Naive thymus-derived CD8-positive, alpha-beta T cell (primary cell): ENCODE results near the gene POLR3H. TPM values are rescaled to one million over a fixed set of nuclear protein-coding genes. Genes with fewer than 3 reads are reported as not detected.
"Not testable (repeated sequence)": the region's sequence is repeated elsewhere in the genome, so short reads cannot be mapped to it uniquely, and the experiment has no call there.

ENCODE experiments used
- ATAC-seq, 2 donors: fragments of 150-1000 bp; cut with Tn5 transposase in 1 of 2; sonication (Bioruptor Pico), chemical (Tn5 transposase) in 1 of 2; 1 replicate in 1 of 2; 2 replicates in 1 of 2; pipeline ENCODE4 v1.10.0; 2021; ENCODE audit warnings: mild to moderate bottlenecking in 2 of 2, moderate library complexity in 2 of 2
- POLR2A ChIA-PET: fragments of 350-600 bp; sonication (Branson Sonifier 250); formaldehyde crosslinking; loops from one replicate; lab custom pipeline; 2021; ENCODE audit warnings: antibody characterized with exemption; lab: Charles Lee
- DNase-seq, 10 donors: peaks; one replicate each; pipeline versions ENCODE4 v3.0.0 to v3.0.0-alpha.2; 2020 to 2022
- H3K27ac Mint-ChIP-seq, 10 donors: one replicate each; pipeline ENCODE4 v1.8.0; 2020 to 2022; ENCODE audit warnings: mild to moderate bottlenecking in 10 of 10, mixed read lengths in 10 of 10, moderate library complexity in 4 of 10, inconsistent platforms in 1 of 10
- H3K27me3 Mint-ChIP-seq, 5 donors: one replicate each; pipeline ENCODE4 v1.8.0; 2021 to 2022; ENCODE audit warnings: mixed read lengths in 5 of 5
- H3K36me3 Mint-ChIP-seq, 3 donors: one replicate each; pipeline ENCODE4 v1.8.0; 2020 to 2022; ENCODE audit warnings: mixed read lengths in 3 of 3, mild to moderate bottlenecking in 2 of 3, inconsistent platforms in 1 of 3
- H3K4me1 Mint-ChIP-seq, 4 donors: one replicate each; pipeline ENCODE4 v1.8.0; 2021 to 2022; ENCODE audit warnings: mixed read lengths in 4 of 4
- H3K4me3 Mint-ChIP-seq, 10 donors: one replicate each; pipeline ENCODE4 v1.8.0; 2020 to 2022; ENCODE audit warnings: mild to moderate bottlenecking in 10 of 10, mixed read lengths in 10 of 10, moderate library complexity in 6 of 10, inconsistent platforms in 1 of 10
- H3K9me3 Mint-ChIP-seq, 9 donors: one replicate each; pipeline ENCODE4 v1.8.0; 2020 to 2022; ENCODE audit warnings: mixed read lengths in 9 of 9, mild to moderate bottlenecking in 3 of 9, inconsistent platforms in 1 of 9, moderate library complexity in 1 of 9
- polyA plus RNA-seq, 3 donors: library from polyadenylated mRNA; unstranded; fragments of 300-500 nt; fragmentation: Illumina TruSeq; gene quantifications; one replicate each; pipeline ENCODE4 v1.2.3, GENCODE V29; 2021
- total RNA-seq, 8 experiments: library from RNA in 2 of 8; stranded (reverse) in 2 of 8; gene quantifications; one replicate each; pipeline ENCODE4 v1.2.3 and lab custom pipeline; 2021 to 2026

Gene POLR3H
- total and polyA plus RNA-seq, 5 experiments from 2014 or later, result 24.7 to 54.6 (median 30.9) TPM

DNA sequence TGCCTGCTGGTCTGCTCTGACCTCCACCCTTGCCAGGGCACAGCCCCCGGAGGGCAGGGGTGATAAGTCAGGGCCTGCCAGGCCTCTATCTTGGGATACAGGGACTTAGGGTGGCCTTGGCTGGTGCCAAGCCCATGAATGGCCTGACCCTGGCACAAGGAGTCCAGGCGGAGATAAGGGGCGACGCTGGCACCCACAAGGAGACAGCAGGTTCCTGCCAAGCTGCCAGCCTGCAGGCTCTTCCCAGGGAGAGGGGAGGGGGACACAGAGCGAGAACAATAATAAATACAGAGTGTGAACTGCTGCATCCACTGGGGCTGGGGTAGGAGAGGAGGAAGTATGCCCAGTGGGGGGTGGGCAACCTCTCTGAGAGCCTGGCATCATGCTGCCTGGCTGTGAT lies 17.5 kb upstream of the POLR3H start:
- Mint-ChIP-seq H3K9me3 (no peaks in the 10 kb centered on the region), H3K4me1 (peaks cover 0 to 3% (median 1%) of the 10 kb centered on the region in 4 donors), H3K27me3 (peaks cover 8 to 29% (median 14%) of the 10 kb centered on the region in 5 donors), H3K36me3 (no peaks in the 10 kb centered on the region), H3K4me3 (no peak overlapping the region), H3K27ac (no peak overlapping the region)
- DNase-seq, result no peak
- POLR2A ChIA-PET, result interaction anchor here (0.6 kb wide), 1 partner anchor 390 kb away, joined by 4 read pairs; no protein-coding TSS in a partner anchor
- ATAC-seq, result no peak

DNA sequence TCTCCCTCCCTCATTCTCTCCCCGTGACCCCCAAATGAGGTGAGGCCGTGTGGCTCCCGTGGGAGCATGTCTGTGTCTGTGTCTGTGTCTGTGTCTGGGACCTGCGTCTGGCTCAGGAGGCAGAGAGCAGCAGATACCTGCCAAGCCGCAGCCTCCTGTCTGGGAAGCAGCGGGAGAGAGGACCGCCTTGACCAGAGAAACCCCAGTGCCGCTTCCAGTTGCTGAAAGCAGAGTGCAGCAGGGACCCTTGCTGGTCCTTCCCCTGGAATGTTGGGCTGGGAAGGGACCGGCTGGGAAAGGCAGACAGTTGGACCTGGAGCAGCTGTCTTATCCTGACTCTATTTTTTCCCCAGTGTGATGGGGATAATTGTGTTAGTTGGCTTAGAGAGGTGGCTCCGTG lies 17.1 kb upstream of the POLR3H start:
- no peaks in the 10 kb centered on the region for H3K9me3 Mint-ChIP-seq
- H3K36me3 Mint-ChIP-seq, result no peaks in the 10 kb centered on the region
- peaks cover 9 to 32% (median 17%) of the 10 kb centered on the region in 5 donors for H3K27me3 Mint-ChIP-seq
- POLR2A ChIA-PET, result no interaction called here
- no peak for DNase-seq
- H3K4me3 Mint-ChIP-seq, result no peak overlapping the region
- H3K4me1 Mint-ChIP-seq, result peaks cover 0 to 3% (median 2%) of the 10 kb centered on the region in 4 donors
- ATAC-seq, result no peak
- H3K27ac Mint-ChIP-seq, result no peak overlapping the region

DNA sequence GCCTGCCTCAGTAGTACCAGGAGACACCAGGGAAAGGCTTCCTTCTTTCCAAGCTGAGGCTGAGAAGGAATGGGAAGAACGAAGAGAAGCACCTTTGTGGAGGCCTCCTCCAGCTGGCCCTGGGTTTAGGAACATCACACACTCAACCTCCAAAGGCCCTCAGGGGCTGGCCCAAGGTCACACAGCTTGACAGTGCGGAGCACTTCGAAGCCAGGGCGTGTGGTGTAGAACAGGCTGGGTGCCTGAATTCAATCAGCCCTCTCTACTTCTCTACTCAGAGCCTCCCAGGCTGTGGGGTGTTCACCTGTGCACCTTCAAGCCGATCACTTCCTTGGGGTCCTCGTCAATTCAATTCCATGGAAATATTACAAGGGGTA lies 15.8 kb upstream of the POLR3H start:
- DNase-seq, result no peak
- Mint-ChIP-seq H3K27ac (no peak overlapping the region), H3K27me3 (peaks cover 11 to 34% (median 19%) of the 10 kb centered on the region in 5 donors), H3K4me3 (no peak overlapping the region), H3K4me1 (peaks cover 0 to 3% (median 2%) of the 10 kb centered on the region in 4 donors), H3K9me3 (no peaks in the 10 kb centered on the region), H3K36me3 (no peaks in the 10 kb centered on the region)
- ATAC-seq, result no peak
- POLR2A ChIA-PET, result no interaction called here

DNA sequence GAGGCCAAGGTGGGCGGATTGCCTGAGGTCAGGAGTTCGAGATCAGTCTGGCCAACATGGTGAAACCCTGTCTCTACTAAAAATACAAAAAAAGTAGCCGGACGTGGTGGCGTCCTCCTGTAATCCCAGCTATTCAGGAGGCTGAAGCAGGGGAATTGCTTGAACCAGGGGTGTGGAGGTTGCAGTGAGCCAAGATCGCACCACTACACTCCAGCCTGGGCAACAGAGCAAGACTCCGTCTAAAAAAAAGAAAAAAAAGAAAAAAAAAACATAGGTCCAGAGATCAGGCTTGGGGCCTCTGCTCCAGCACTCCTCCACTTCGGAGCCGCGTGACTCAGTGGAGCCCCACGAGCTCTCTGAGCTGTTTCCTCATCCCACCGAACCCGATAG lies 14.0 kb upstream of the POLR3H start:
- ATAC-seq, H3K4me1 Mint-ChIP-seq, H3K4me3 Mint-ChIP-seq, H3K36me3 Mint-ChIP-seq, H3K9me3 Mint-ChIP-seq, DNase-seq: not testable (repeated sequence)
- POLR2A ChIA-PET, result interaction anchor here (0.6 kb wide), 1 partner anchor 83 kb away, joined by 3 read pairs; no protein-coding TSS in a partner anchor
- Mint-ChIP-seq H3K27me3 (peaks cover 11 to 34% (median 19%) of the 10 kb centered on the region in 5 donors), H3K27ac (peak overlapping the region in 1 of 10 donors; percentile 43)

DNA sequence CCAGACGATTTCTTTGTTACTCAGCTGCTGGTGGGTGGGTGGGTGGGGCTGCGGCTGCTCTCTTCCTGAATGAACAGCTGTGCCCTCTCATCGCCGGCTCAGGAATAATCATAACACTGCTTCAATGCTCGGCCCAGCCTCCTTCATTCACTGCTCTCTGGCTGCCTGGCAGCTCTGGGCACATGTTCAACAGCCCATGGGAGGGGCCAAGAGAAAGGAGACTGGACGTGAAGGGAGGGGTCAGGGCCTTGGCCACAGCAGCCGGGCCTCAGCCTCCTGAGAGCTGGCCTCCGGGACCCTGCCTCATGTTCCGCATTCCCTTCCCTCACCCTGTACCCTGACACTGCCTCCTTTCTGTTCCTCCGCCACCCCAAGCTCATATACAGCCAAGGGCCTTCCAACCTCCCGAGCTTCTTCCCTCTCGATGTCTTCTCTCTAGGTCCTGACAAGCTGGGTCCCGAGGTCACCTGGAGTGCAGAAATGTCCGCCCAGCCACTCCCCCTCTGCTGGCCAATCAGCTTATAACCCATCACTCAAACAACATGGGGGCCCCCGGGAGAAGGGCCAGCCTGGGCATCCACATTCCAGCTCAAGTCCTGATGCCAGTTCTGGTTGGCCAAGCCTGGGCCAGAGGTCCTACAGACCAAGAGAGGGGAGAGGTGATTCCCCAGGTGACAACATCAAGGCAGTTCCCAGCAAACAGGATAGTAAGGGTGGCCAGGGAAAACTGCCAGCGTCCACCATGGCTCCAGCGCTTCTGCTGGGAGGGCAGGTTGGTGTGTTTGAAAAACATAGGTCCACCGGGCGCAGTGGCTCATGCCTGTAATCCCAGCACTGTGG lies 13.4 kb upstream of the POLR3H start:
- Mint-ChIP-seq H3K9me3 (no peaks in the 10 kb centered on the region), H3K27ac (peak overlapping the region in 1 of 10 donors; percentile 20), H3K27me3 (peaks cover 11 to 34% (median 16%) of the 10 kb centered on the region in 5 donors), H3K36me3 (no peaks in the 10 kb centered on the region), H3K4me1 (peaks cover 0 to 3% (median 2%) of the 10 kb centered on the region in 4 donors), H3K4me3 (no peak overlapping the region)
- no peak for ATAC-seq
- DNase-seq, result no peak
- POLR2A ChIA-PET, result interaction anchor here (0.6 kb wide), 1 partner anchor 82 kb away, joined by 3 read pairs; no protein-coding TSS in a partner anchor

DNA sequence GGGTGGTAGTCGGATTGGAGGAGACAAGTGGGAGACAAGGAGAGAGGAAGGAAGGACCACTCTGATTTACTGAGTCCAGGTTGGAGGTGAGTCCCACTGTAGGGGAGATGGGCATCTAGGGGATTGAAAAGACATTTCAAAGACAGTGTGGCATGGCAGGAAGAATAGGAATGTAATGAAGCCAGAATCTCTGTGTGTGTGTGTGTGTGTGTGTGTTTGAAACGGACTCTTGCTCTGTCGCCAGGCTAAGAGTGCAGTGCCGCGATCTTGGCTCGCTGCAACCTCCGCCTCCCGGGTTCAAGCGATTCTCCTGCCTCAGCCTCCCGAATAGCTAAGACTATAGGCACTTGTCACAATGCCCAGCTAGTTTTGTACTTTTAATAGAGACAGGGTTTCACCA lies 12.3 kb upstream of the POLR3H start:
- peak overlapping the region in 4 of 10 donors; percentile 11 to 68 (median 35) for H3K27ac Mint-ChIP-seq
- peaks cover 0 to 3% (median 2%) of the 10 kb centered on the region in 4 donors for H3K4me1 Mint-ChIP-seq
- H3K4me3 Mint-ChIP-seq, result peak overlapping the region in 1 of 10 donors; percentile 13
- POLR2A ChIA-PET, result no interaction called here
- H3K27me3 Mint-ChIP-seq, result peaks cover 11 to 34% (median 19%) of the 10 kb centered on the region in 5 donors
- no peak for ATAC-seq
- H3K36me3 Mint-ChIP-seq, result no peaks in the 10 kb centered on the region
- H3K9me3 Mint-ChIP-seq, result no peaks in the 10 kb centered on the region
- DNase-seq, result no peak

DNA sequence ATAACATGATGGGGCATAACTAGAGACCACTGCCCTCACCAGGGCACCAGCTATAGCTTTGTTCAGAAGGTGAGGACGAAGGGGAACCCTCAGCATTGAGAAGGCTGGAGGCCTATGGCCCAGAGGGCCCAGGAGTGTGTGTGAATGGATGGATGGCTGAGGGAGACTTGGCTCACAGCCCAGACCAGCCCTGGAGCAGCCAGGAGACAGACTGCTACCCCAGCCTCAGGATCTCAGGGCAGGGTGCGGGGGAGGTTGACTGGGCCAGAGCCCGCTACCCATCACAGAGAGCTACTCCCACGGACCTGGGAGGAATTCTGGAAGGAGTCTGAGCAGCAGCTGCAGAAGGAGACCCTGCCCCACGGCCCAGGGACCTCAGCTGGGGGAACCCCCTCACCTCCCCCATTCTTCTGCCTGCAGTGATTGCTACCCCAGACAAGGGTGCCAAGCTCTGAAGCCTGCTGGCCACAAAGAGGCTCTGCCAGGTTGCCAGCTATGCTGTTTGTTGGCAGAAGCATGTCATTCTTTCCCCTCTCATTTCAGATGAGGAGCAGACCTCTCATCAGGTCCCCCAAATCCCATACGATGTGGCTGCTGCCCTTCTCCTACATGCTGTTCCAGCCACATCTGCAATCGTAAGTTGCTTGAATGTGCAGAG lies 11.2 kb upstream of the POLR3H start:
- H3K27ac Mint-ChIP-seq, result no peak overlapping the region
- POLR2A ChIA-PET, result no interaction called here
- no peak overlapping the region for H3K4me3 Mint-ChIP-seq
- H3K27me3 Mint-ChIP-seq, result peaks cover 7 to 24% (median 14%) of the 10 kb centered on the region in 5 donors
- no peak for ATAC-seq
- no peak for DNase-seq
- H3K9me3 Mint-ChIP-seq, result no peaks in the 10 kb centered on the region
- no peaks in the 10 kb centered on the region for H3K36me3 Mint-ChIP-seq
- H3K4me1 Mint-ChIP-seq, result peaks cover 0 to 3% (median 2%) of the 10 kb centered on the region in 4 donors

DNA sequence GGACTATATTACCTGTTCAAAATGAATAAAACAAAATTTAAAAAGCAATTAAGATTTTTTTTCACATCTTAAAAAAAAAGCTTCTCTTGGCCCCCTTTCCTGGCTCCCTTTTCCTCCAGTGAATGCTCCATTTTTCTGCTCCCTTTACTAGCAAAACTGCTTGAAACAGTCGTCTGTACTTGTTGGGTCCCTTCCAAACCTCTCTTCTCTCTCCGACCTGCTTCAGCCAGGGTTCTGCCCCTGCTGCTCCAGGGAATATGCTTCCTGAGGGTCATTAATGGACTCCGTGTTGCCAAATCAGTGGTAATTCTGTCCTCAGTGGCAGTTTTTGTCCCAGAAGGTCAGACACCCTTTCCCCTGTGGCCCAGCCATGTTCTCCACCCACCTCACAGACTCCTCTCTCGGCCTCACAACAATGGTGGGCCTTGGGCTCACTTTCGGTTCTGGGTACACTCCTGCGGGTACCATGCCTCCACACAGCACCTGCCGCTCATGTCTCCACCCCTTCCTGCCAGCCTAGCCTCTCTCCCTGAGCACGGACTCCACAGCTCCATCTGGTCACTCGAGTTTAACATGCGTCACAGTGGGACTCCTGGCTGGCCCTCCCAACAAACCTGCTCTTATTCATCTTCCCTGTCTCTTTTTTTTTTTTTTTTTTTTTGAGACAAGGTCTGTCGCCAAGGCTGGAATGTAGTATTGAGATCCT lies 7.8 kb upstream of the POLR3H start:
- H3K36me3 Mint-ChIP-seq, result no peaks in the 10 kb centered on the region
- no peaks in the 10 kb centered on the region for H3K9me3 Mint-ChIP-seq
- H3K27ac Mint-ChIP-seq, result peak overlapping the region in 1 of 10 donors; percentile 21
- H3K4me3 Mint-ChIP-seq, result peak overlapping the region in 1 of 10 donors; percentile 12
- DNase-seq (no peak), ATAC-seq (no peak)
- H3K27me3 Mint-ChIP-seq, result peaks cover 0 to 10% (median 3%) of the 10 kb centered on the region in 5 donors
- POLR2A ChIA-PET, result interaction anchor here (0.6 kb wide), 1 partner anchor 114 kb away, joined by 4 read pairs; no protein-coding TSS in a partner anchor
- peaks cover 0 to 3% (median 2%) of the 10 kb centered on the region in 4 donors for H3K4me1 Mint-ChIP-seq

DNA sequence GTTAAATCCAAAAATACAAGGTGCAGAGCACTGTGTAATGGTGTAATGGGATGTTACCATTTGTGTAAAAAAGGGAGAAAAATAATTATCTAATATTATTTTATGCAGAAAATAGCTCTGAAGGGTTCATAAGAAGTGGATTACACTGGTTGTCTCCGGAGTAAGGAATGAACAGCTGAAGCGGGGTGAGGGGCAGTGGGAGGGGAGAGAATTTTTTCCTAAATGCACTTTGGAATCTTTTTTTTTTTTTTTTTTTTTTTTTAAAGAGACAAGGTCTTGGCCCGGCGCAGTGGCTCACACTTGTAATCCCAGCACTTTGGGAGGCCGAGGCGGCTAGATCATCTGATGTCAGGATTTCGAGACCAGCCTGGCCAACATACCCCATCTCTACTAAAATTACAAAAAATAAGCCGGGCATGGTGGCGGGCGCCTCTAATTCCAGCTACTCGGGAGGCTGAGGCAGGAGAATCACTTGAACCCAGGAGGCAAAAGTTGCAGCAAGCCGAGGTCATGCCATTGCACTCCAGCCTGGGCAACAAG lies 6.8 kb upstream of the POLR3H start:
- DNase-seq (no peak), ATAC-seq (no peak)
- Mint-ChIP-seq H3K9me3 (no peaks in the 10 kb centered on the region), H3K27me3 (peaks cover 0 to 2% (median 0%) of the 10 kb centered on the region in 5 donors), H3K27ac (no peak overlapping the region), H3K4me1 (no peaks in the 10 kb centered on the region), H3K4me3 (no peak overlapping the region), H3K36me3 (no peaks in the 10 kb centered on the region)
- POLR2A ChIA-PET, result no interaction called here

DNA sequence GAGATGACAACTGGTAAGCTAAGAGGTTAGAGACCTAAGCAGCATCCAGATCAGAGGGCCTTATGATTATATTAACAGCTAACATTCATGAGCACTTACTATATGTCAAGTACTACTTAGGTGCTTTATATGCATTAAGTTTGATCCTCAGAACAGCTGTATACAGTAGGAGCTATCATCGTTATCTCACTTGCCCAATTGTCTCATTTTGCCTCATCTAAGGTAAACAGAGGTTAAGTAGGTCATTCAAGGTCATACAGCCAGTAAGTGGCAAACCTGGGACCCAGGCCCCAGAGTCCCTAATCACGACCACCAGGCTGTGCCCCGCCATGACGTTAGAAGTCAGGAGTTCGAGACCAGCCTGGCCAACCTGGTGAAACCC lies 4.6 kb upstream of the POLR3H start:
- H3K4me3 Mint-ChIP-seq, result no peak overlapping the region
- H3K9me3 Mint-ChIP-seq, result no peaks in the 10 kb centered on the region
- ATAC-seq (no peak), DNase-seq (no peak)
- H3K4me1 Mint-ChIP-seq, result peaks cover 8 to 16% (median 15%) of the 10 kb centered on the region in 4 donors
- peak overlapping the region in 1 of 10 donors; percentile 15 for H3K27ac Mint-ChIP-seq
- no peaks in the 10 kb centered on the region for H3K36me3 Mint-ChIP-seq
- POLR2A ChIA-PET, result no interaction called here
- H3K27me3 Mint-ChIP-seq, result peaks cover 0 to 2% (median 0%) of the 10 kb centered on the region in 5 donors

DNA sequence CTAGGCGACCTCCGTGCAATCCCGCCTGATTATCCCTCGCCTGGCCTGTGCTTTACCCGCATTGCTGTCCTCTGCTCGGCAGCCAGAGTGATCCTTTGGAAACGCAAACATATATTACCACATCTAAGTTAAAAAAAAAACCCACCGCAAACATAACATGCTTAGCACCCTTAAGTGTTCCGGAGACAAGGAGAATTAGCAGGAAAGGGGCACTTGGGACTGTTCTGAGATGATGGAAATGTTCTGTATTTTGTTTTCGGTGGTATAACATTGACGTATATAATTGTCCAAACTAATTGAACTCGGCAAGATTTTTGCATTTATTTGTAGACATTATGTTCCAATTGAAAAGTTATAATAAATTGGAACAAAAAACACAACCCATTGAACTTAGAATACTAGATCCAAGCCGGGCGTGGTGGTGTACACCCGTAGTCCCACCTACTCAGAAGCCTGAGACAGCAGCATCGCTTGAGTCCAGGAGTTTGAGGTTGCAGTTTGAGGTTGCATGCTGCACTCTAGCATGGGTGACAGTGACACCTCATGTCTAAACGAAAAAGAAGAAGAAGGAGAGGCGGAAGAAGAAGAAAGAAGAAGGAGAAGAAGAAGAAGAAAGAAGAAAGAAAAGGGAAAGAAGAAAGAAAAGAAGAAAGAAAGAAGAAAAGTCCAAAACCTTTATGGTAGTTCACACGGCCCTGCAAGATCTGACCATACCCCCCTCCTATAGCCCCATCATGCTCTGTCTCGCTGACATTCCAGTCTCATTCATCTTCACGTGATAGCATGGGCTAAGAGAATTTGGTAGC lies 604 bp upstream of the POLR3H start:
- peak overlapping the region; percentile 91 to 100 (median 98) for H3K4me3 Mint-ChIP-seq
- ATAC-seq (peak in 1 of 2 donors; percentile 20), DNase-seq (peak in 1 of 10 donors; percentile 18)
- H3K27ac Mint-ChIP-seq, result peak overlapping the region; percentile 83 to 99 (median 96)
- POLR2A ChIA-PET, result interaction anchor here (0.8 to 1.4 kb wide), 3 partner anchors 27 to 163 kb away, joined by 3 to 6 read pairs (median 3); partner anchors contain the start of gene TEF
- H3K4me1 Mint-ChIP-seq, result peaks cover 21 to 52% (median 49%) of the 10 kb centered on the region in 4 donors
- no peaks in the 10 kb centered on the region for H3K27me3 Mint-ChIP-seq
- no peaks in the 10 kb centered on the region for H3K9me3 Mint-ChIP-seq
- H3K36me3 Mint-ChIP-seq, result peaks cover 0 to 3% (median 0%) of the 10 kb centered on the region in 3 donors
